GM18951 (cell line): ENCODE data around the gene FGFRL1.

ENCODE experiments used
- POLR2A ChIP-seq: IDR thresholded peaks from 4 replicates; pipeline ENCODE4 v1.6.1; 2011; ENCODE audit warnings: mild to moderate bottlenecking; ENCODE audit not compliant: insufficient read length, insufficient read depth; ENCODE audit errors: extremely low read depth
- in situ Hi-C: fragments of 300-500 bp; cut with MboI; formaldehyde crosslinking; loops from one replicate; pipeline ENCODE4 v1.12.0; 2022; ENCODE audit warnings: low sequenced_read_pairs, mixed read lengths, inconsistent platforms; ENCODE audit not compliant: unreplicated experiment

Gene FGFRL1

GRCh38 chr4:1012034-1012739 lies 761 bp downstream of the FGFRL1 start:
- TF ChIP-seq POLR2A, result no peak
- in situ Hi-C loops, result no loop called here

GRCh38 chr4:1013225-1014073 lies 2.0 kb downstream of the FGFRL1 start:
- in situ Hi-C loops, result no loop called here

GRCh38 chr4:1014291-1015167 lies 3.1 kb downstream of the FGFRL1 start:
- in situ Hi-C loops, result no loop called here
- no peak for TF ChIP-seq POLR2A

More at GRCh38 chr4:1013225-1014073, 2.0 kb downstream of the FGFRL1 start:
- no peak for TF ChIP-seq POLR2A

- in situ Hi-C loops, result no loop called here
- TF ChIP-seq POLR2A, result no peak
Measured at GRCh38 chr4:1015179-1015578, 3.8 kb downstream of the FGFRL1 start.

- in situ Hi-C loops, result no loop called here
Measured at GRCh38 chr4:1015746-1016145, 4.3 kb downstream of the FGFRL1 start.

GRCh38 chr4:1017211-1017610 lies 5.8 kb downstream of the FGFRL1 start:
- in situ Hi-C loops, result no loop called here
- no peak for TF ChIP-seq POLR2A

More at GRCh38 chr4:1015746-1016145, 4.3 kb downstream of the FGFRL1 start:
- no peak for TF ChIP-seq POLR2A

GRCh38 chr4:1017706-1018105 lies 6.3 kb downstream of the FGFRL1 start:
- in situ Hi-C loops, result no loop called here
- no peak for TF ChIP-seq POLR2A

GRCh38 chr4:1018147-1019020 lies 7.0 kb downstream of the FGFRL1 start:
- in situ Hi-C loops, result no loop called here
- TF ChIP-seq POLR2A, result no peak

GRCh38 chr4:1019320-1019719 lies 7.9 kb downstream of the FGFRL1 start:
- in situ Hi-C loops, result no loop called here
- TF ChIP-seq POLR2A, result no peak

GRCh38 chr4:1019729-1020470 lies 8.5 kb downstream of the FGFRL1 start:
- TF ChIP-seq POLR2A, result no peak
- in situ Hi-C loops, result no loop called here

GRCh38 chr4:1021386-1022050 lies 10.1 kb downstream of the FGFRL1 start:
- in situ Hi-C loops, result no loop called here

GRCh38 chr4:1022051-1022738 lies 10.8 kb downstream of the FGFRL1 start:
- TF ChIP-seq POLR2A, result no peak
- in situ Hi-C loops, result no loop called here

More at GRCh38 chr4:1021386-1022050, 10.1 kb downstream of the FGFRL1 start:
- no peak for TF ChIP-seq POLR2A
